BJ (cell line): ENCODE data around the gene HOXC10. TPM values are rescaled to one million over a fixed set of nuclear protein-coding genes. Genes with fewer than 3 reads are reported as not detected.

Experiments
- CTCF ChIA-PET: fragments of 350-600 bp; formaldehyde crosslinking; extraction: SDS; loops from one replicate; lab custom pipeline; 2021; ENCODE audit warnings: antibody characterized with exemption, inconsistent platforms; lab: Yijun Ruan, JAX
- POLR2A ChIA-PET: fragments of 300-600 bp; sonication (Branson Sonifier 250); formaldehyde crosslinking; extraction: SDS; loops from one replicate; lab custom pipeline; 2021; ENCODE audit warnings: antibody characterized with exemption; lab: Charles Lee
- DNase-seq: peaks from one replicate; pipeline ENCODE4 v3.0.0-alpha.2; 2011; ENCODE audit warnings: low read depth
- H3K27me3 ChIP-seq: 2 replicates; pipeline ENCODE4 v1.6.0; 2011; ENCODE audit warnings: low read length; ENCODE audit not compliant: control insufficient read depth, insufficient read depth
- H3K36me3 ChIP-seq: 2 replicates; pipeline ENCODE4 v1.5.1; 2011; ENCODE audit warnings: low read length; ENCODE audit not compliant: control insufficient read depth, insufficient read depth
- H3K4me3 ChIP-seq: 2 replicates; pipeline ENCODE4 v1.5.1; 2011; ENCODE audit warnings: low read depth, mild to moderate bottlenecking, control low read depth, low read length
- CTCF ChIP-seq: IDR thresholded peaks from 2 replicates; pipeline ENCODE4 v1.5.1; 2011; ENCODE audit warnings: low read depth, mild to moderate bottlenecking, control low read depth, inconsistent platforms, low read length, moderate library complexity; ENCODE audit not compliant: insufficient read depth
- polyA plus RNA-seq: library from polyadenylated mRNA; depleted of rRNA; stranded (reverse); fragments of >200 nt; gene quantifications from 2 replicates; pipeline ENCODE4 v1.2.3, GENCODE V29; 2011

Gene HOXC10
- polyA plus RNA-seq, 1 experiment, result 13.9 TPM

DNA sequence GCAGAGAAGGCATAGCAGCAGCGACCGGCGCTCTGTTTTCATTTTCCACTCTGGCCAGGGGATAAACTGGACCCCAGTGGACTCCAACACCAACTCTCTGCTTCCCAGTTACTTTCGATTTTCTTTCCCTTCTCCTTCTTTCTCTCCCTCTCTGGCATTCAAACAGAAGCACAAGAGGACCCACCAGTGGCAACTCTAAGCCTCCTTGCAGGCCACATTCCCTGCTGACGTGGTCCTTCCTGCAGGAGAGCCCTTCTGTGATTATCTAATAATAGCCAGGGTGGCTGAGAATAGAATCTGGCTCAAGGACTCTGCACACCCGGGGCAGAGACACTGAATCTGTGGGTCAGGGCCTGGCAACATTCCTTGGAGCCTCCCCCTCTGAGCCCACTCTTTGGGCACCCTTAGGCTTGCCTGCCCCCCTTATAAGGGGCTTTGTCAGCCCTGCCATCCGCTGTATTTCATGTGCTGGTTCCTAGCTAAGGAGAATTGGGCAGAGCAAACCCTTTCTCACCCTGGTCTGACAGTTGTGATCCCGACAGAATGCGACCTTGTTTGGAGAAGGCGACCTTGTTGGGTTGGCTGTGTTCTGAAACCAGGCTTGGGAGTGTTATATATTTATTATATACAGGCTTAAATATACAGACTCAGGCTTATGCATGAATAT is 35.1 kb downstream of the HOXC10 start:
- no peak overlapping the region for H3K4me3 ChIP-seq

DNA sequence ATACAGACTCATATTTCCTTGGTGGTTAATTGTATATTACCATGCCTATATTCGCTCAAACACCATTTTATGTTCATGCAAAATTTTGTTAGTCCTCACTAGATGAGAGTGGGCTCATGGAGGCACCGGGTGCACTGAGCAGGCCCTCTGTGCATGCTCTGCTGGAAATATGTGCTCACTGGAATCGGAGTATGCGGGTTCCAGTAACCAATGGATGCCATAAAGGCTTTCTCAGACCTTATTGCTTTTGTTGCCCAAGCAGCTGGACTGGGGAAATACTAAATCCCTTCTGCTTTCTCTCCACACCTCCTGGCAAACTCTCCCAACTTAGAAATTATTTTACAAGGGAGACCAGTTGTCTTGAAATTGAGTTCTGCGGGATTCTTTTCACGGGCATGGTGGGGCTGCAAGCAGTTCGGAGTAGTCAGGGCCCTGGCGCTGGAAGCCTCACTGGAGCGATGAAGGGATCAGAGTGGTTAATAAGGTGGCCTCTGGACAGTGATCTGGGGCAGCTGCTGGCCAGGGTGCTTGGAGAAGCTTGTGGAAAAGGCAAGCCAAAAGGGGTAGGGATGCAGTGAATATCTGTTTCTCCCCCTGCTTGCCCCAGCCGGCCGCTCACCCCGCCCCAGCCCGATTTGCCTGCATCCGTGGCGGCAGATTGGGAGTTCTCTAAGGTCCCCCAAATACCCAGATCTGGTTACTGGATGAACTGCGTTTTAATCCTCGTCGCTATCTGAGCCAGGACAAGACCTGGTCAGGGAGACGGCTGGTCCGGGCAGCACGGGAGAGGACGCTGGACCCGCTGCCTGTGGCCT is 35.9 kb downstream of the HOXC10 start:
- ChIA-PET POLR2A (no interaction called here), CTCF (interaction anchor here (1.0 to 2.1 kb wide), 4 partner anchors 12 to 187 kb away, joined by 3 to 11 read pairs (median 4); partner anchors contain the start of genes HOXC5 and HOXC8)
- peaks cover 5% of the 10 kb centered on the region; the same call in 1 of the 2 replicates for H3K27me3 ChIP-seq
- no peaks in the 10 kb centered on the region for H3K36me3 ChIP-seq
- H3K4me3 ChIP-seq, result no peak overlapping the region
- no peak for DNase-seq
- no peak for TF ChIP-seq CTCF

More for the DNA sequence above, 35.1 kb downstream of the HOXC10 start:
- H3K27me3 ChIP-seq, result peaks cover 8% of the 10 kb centered on the region
- H3K36me3 ChIP-seq, result no peaks in the 10 kb centered on the region
- CTCF ChIA-PET, result interaction anchor here (1.0 to 1.4 kb wide), 2 partner anchors 11 to 181 kb away, joined by 3 read pairs; partner anchors contain the start of gene HOXC8
- no peak for DNase-seq
- POLR2A ChIA-PET, result no interaction called here
- no peak for TF ChIP-seq CTCF

DNA sequence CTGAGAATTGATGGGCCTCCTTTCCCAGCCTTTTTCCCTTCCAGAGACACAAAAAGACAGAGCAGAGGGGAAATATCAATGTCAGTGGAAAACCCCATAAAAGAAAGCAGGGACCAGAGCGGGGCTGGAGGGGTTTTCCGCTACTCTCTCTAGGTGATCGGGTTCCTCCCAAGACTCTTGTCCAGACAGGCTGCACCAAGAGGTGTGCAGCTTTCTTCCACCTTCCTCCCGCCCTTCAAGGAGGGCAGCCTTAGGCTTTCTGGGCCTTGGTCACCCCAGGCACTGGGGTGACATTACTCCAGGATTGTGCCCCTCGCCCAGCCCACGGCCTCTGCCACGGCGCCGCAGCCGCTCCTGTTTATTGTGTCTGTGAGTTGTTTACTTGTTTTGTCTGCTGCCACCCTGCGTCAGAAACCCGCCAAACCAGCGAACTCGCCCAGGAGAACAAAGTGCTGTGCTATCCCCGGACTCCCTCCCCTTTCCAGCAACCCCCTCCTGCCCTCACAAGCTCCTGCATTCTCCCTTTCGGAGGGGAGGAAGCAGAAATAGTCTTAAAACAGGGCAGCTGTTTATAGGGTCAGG is 36.6 kb downstream of the HOXC10 start:
- TF ChIP-seq CTCF, result no peak
- no peaks in the 10 kb centered on the region for H3K36me3 ChIP-seq
- no peak for DNase-seq
- CTCF ChIA-PET, result interaction anchor here (1.0 to 2.1 kb wide), 3 partner anchors 11 to 187 kb away, joined by 4 to 11 read pairs (median 4); partner anchors contain the start of gene HOXC5
- H3K4me3 ChIP-seq, result no peak overlapping the region
- H3K27me3 ChIP-seq, result peaks cover 3% of the 10 kb centered on the region; the same call in 1 of the 2 replicates
- POLR2A ChIA-PET, result no interaction called here

GRCh38 chr12:54022960-54023884 is 38.3 kb downstream of the HOXC10 start:
- ChIA-PET CTCF (interaction anchor here (0.8 to 6.7 kb wide), 11 partner anchors 9 to 267 kb away, joined by 3 to 35 read pairs (median 5); partner anchors contain the start of gene HOXC5), POLR2A (no interaction called here)
- H3K36me3 ChIP-seq, result no peaks in the 10 kb centered on the region
- no peak for DNase-seq
- TF ChIP-seq CTCF, result no peak
- no peak overlapping the region for H3K4me3 ChIP-seq
- H3K27me3 ChIP-seq, result peaks cover 3% of the 10 kb centered on the region; the same call in 1 of the 2 replicates
